Adrenal gland (tissue), 12 donors: Measurements from ENCODE around the gene STARD13. TPM values are rescaled to one million over a fixed set of nuclear protein-coding genes. Genes with fewer than 3 reads are reported as not detected.

ENCODE experiments used
- DNase-seq, 7 donors: peaks; one replicate each; pipeline ENCODE4 v3.0.0-alpha.2; 2019 to 2020
- H3K27ac ChIP-seq, 5 donors: fragments of 200-600 bp; sonication (generic) in 4 of 5; 1 replicate in 3 of 5; 2 replicates in 2 of 5; pipeline versions ENCODE4 v1.5.1 to v1.8.0; 2016 to 2020; ENCODE audit warnings: mild to moderate bottlenecking in 1 of 5
- H3K27me3 ChIP-seq: fragments of 200-600 bp; 2 replicates; pipeline ENCODE4 v1.8.0; 2021
- H3K36me3 ChIP-seq, 2 donors: fragments of 200-600 bp; replicated peaks in 1 of 2; 1 replicate in 1 of 2; 2 replicates in 1 of 2; pipeline versions ENCODE4 v1.5.1 to v1.8.0; 2018 to 2022
- H3K4me1 ChIP-seq, 2 donors: fragments of 200-600 bp; replicated peaks in 1 of 2; 1 replicate in 1 of 2; 2 replicates in 1 of 2; pipeline versions ENCODE4 v1.5.1 to v1.8.0; 2018 to 2021
- H3K4me3 ChIP-seq, 4 donors: fragments of 200-600 bp; sonication (generic) in 3 of 4; one replicate each; pipeline ENCODE4 v1.5.1; 2016 to 2018
- H3K9me3 ChIP-seq, 3 donors: fragments of 200-600 bp; sonication (generic) in 1 of 3; replicated peaks in 1 of 3; 1 replicate in 2 of 3; 2 replicates in 1 of 3; pipeline versions ENCODE4 v1.5.1 to v1.8.0; 2016 to 2021
- POLR2A ChIP-seq, 2 donors: fragments of 450-650 bp; IDR thresholded peaks; one replicate each; pipeline ENCODE4 v1.6.1; 2017; ENCODE audit warnings: antibody characterized with exemption in 2 of 2, mild to moderate bottlenecking in 2 of 2, moderate library complexity in 1 of 2
- WGBS, 4 donors: extraction: QIAGEN DNeasy Blood & Tissue Kit in 2 of 4; methylation state at CpG; one replicate each; pipeline versions ENCODE4 v1.1.5 to v1.1.7; 2013 to 2017; 5-methylcytosine and 5-hydroxymethylcytosine counted together
- intact Hi-C, 2 donors: fragments of 100-400 bp; cut with DNase I; formaldehyde crosslinking; loops; one replicate each; pipeline versions ENCODE4 v1.14.1 to v1.15.0; 2022 to 2023
- polyA plus RNA-seq, 3 donors: library from polyadenylated mRNA; stranded (reverse); fragments of 200-250 nt in 2 of 3; fragments of 350-450 nt in 1 of 3; fragmentation: Illumina TruSeq in 1 of 3; extraction: RNeasy Lipid Tissue Mini Kit (QIAGEN cat#74804) in 1 of 3; gene quantifications; one replicate each; pipeline ENCODE4 v1.2.3, GENCODE V29; 2013 to 2014
- total RNA-seq, 9 donors: library from RNA; depleted of rRNA in 4 of 9; stranded (reverse); fragments of >200 nt in 4 of 9; fragments of 120-200 nt in 1 of 9; fragmentation: NEBNext Ultra II Directional in 1 of 9; extraction: Animal tissue kit (Norgen Biotek cat#: 25700) in 1 of 9; gene quantifications; one replicate each; pipeline versions ENCODE4 v1.1.0 to v1.2.4, GENCODE V29; 2013 to 2023
- TF ChIP-seq, protein P1 (sequence below), 6 experiments: fragments of 450-650 bp in 4 of 6; fragments of 200-600 bp in 2 of 6; sonication (generic) in 1 of 6; IDR thresholded peaks; 1 replicate in 5 of 6; 2 replicates in 1 of 6; pipeline versions ENCODE4 v1.5.1 to v1.8.0; 2016 to 2021; ENCODE audit warnings: antibody characterized with exemption in 6 of 6, mild to moderate bottlenecking in 2 of 6, moderate library complexity in 1 of 6
- donor health status: healthy with polysubstance abuse.
- donor health status: Bipolar disorder and iron deficiency.
- donor health status: DM: yes; HTN: yes; CAD: no.
- donor health status: DM: no; HTN: no; CAD: no.
- donor health status: DM: no; HTN: no; CAD: no.
- donor health status: DM: yes; HTN: yes; CAD: no.

The STARD13 gene
- total and polyA plus RNA-seq, 12 donors: 10.5 to 79.8 (median 33.6) TPM

DNA sequence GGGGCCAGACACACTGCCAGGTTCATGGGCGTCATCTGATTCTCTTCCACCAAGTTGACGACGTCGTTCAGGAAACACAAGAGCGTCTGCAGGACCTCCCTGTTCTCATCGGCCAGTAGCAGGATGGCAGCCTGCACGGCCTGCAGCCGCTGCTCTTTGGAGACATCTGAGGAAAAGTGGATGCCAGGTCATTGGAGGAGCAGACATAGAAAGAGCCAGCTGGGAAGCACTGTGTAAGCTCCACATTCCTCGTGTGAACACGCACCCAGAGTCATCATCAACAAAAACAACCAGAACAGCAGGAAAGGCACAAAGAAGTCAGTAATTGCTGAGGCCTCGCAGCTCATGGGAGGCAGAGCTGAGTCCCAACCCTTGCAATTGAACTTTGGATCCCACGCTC is 172.8 kb downstream of the STARD13 start:
- no peak for TF ChIP-seq POLR2A (IDR thresholded peaks at IDR 0.05)
- TF ChIP-seq, protein P1, sequence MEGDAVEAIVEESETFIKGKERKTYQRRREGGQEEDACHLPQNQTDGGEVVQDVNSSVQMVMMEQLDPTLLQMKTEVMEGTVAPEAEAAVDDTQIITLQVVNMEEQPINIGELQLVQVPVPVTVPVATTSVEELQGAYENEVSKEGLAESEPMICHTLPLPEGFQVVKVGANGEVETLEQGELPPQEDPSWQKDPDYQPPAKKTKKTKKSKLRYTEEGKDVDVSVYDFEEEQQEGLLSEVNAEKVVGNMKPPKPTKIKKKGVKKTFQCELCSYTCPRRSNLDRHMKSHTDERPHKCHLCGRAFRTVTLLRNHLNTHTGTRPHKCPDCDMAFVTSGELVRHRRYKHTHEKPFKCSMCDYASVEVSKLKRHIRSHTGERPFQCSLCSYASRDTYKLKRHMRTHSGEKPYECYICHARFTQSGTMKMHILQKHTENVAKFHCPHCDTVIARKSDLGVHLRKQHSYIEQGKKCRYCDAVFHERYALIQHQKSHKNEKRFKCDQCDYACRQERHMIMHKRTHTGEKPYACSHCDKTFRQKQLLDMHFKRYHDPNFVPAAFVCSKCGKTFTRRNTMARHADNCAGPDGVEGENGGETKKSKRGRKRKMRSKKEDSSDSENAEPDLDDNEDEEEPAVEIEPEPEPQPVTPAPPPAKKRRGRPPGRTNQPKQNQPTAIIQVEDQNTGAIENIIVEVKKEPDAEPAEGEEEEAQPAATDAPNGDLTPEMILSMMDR (IDR thresholded peaks at IDR 0.05): no peak
- H3K27me3 ChIP-seq: no peaks in the 10 kb centered on the region
- peaks cover 0 to 77% of the 10 kb centered on the region in 2 donors for H3K36me3 ChIP-seq
- no peaks in the 10 kb centered on the region for H3K9me3 ChIP-seq
- intact Hi-C loops: no loop called here
- H3K4me1 ChIP-seq: peaks cover 17 to 48% of the 10 kb centered on the region in 2 donors
- H3K27ac ChIP-seq: peak overlapping the region in 1 of 5 donors; percentile 26
- WGBS, 4 donors: 75 to 86% (median 82%) methylated on average over 11 to 12 of the region's 12 CpGs
- DNase-seq: no peak
- H3K4me3 ChIP-seq: no peak overlapping the region

DNA sequence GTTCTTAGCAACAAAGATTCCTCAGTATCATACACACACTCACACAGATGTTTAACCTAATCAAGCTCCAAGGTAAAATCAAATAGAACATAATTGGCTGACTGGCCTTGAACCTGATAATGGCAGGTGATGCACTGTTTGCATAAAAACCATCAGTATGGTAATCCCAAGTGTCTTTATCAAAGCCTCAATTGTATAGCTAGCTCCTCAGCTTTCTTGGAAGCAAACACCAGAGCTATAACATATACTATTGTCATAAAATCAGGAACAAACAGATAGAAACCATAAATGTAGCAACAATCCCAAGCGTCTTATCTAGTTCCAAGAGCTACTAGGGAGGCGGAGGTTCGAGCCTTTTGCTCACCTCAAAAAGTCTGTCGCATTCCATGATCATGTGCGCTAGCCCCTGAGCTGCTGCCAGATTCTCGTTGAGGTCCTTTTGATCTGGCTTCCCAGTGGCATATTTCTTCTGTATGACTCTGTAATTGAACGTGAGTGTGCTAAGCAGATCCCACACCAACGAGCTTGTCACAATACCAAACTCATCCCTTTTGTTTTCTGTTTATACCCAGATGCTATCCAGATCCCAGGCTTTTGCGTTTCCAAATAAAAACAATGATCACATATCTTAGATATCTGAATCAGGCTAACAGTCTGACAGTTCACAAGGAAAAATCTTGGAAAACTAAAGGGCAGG is 174.0 kb downstream of the STARD13 start:
- DNase-seq: peak in 2 of 7 donors; percentile 30 to 45
- Histone ChIP-seq H3K9me3 (no peaks in the 10 kb centered on the region), H3K4me1 (peaks cover 27 to 48% of the 10 kb centered on the region in 2 donors), H3K4me3 (no peak overlapping the region), H3K27me3 (no peaks in the 10 kb centered on the region), H3K36me3 (peaks cover 0 to 71% of the 10 kb centered on the region in 2 donors), H3K27ac (peak overlapping the region in 3 of 5 donors; percentile 15 to 70 (median 21))
- 47 to 63% (median 55%) methylated on average over 9 of the region's 9 CpGs for WGBS, 4 donors
- intact Hi-C loops: no loop called here
- TF ChIP-seq, protein P1 (IDR thresholded peaks at IDR 0.05): no peak
- no peak for TF ChIP-seq POLR2A (IDR thresholded peaks at IDR 0.05)

DNA sequence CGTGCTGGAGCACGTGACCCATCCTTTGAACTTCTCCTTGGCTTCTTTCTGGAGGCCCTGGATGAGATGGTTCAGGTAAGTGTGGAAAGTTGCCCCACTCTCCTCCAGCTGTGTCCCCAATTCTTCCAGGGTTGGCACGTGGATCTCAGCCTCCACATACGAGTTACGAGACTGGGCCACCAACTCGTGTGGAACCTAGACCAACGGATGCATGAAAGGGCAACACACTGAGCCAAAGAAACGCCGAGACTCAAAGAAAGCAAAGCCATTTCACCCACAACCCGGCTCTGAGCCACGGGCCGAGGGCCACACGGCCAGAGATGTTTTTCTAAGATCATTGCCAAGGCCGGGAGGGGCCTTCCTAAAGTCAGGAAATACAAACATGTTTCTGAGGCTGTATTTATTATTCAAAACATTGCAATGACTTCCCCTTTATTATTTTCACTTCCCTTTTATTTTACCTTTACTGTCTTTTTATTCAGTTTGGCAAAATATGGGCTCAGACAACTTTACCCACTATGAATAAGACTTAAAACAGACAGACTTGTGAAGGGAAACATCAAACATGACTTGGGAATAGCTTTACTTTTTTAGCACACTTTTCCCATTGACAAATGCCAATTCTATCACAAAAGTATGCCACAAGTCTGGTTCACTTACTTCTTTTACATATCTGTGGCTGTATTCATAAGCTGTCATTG is 174.7 kb downstream of the STARD13 start:
- intact Hi-C loops: no loop called here
- TF ChIP-seq, protein P1 (IDR thresholded peaks at IDR 0.05): no peak
- TF ChIP-seq POLR2A (IDR thresholded peaks at IDR 0.05): no peak
- Histone ChIP-seq H3K4me1 (peaks cover 30 to 48% of the 10 kb centered on the region in 2 donors), H3K9me3 (no peaks in the 10 kb centered on the region), H3K27ac (peak overlapping the region in 3 of 5 donors; percentile 13 to 70 (median 21)), H3K4me3 (no peak overlapping the region), H3K27me3 (no peaks in the 10 kb centered on the region), H3K36me3 (peaks cover 0 to 71% of the 10 kb centered on the region in 2 donors)
- WGBS, 4 donors: 33 to 59% (median 57%) methylated on average over 12 to 14 of the region's 14 CpGs
- DNase-seq: peak in 6 of 7 donors; percentile 33 to 70 (median 46)

DNA sequence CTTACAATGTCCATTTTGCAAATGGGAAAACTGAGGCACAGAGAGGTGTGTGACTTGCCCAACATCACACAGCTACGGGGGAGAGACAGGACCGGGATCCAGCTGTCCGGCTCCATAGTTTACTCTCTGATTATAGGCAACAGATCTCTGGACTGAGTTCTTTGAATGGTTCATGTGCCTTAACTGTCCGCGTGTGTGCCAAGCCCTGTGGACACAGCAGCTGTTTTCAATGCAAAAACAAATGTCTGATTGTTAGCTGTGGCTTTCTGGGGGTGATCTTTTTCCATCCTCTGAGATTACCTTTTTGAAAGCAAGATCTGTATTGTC is 175.2 kb downstream of the STARD13 start:
- H3K27ac ChIP-seq: peak overlapping the region in 2 of 5 donors; percentile 13 to 70
- WGBS, 4 donors: 70 to 89% (median 85%) methylated on average over 5 of the region's 5 CpGs
- peaks cover 30 to 48% of the 10 kb centered on the region in 2 donors for H3K4me1 ChIP-seq
- no peak overlapping the region for H3K4me3 ChIP-seq
- DNase-seq: no peak
- H3K9me3 ChIP-seq: no peaks in the 10 kb centered on the region
- H3K36me3 ChIP-seq: peaks cover 0 to 71% of the 10 kb centered on the region in 2 donors
- intact Hi-C loops: no loop called here
- H3K27me3 ChIP-seq: no peaks in the 10 kb centered on the region
- TF ChIP-seq, protein P1 (IDR thresholded peaks at IDR 0.05): no peak
- TF ChIP-seq POLR2A (IDR thresholded peaks at IDR 0.05): no peak
